ENCODE data around the gene PLVAP. TPM values are rescaled to one million over a fixed set of nuclear protein-coding genes. Genes with fewer than 3 reads are reported as not detected.

Gene PLVAP
- total RNA-seq, 1 donor from 2014 or later = 0.95 TPM

- Histone ChIP-seq H3K4me1 (ENCODE audit: insufficient read depth, low read length) (peaks cover 8% of the 10 kb centered on the region), H2AFZ (ENCODE audit: low read depth, low read length) (no peak overlapping the region), H3K4me2 (ENCODE audit: low read length) (no peak overlapping the region), H3K27ac (ENCODE audit: low read depth, low read length) (no peak overlapping the region), H3K4me3 (ENCODE audit: insufficient read depth, low read depth, low read length) (no peak overlapping the region), H4K20me1 (ENCODE audit: insufficient read depth, low read length) (peaks cover 2% of the 10 kb centered on the region), H3K9ac (ENCODE audit: low read length) (no peak overlapping the region), H3K9me3 (ENCODE audit: insufficient read depth, low read depth, low read length) (no peaks in the 10 kb centered on the region), H3K36me3 (ENCODE audit: insufficient read depth, low read length) (no peaks in the 10 kb centered on the region), H3K79me2 (ENCODE audit: insufficient read depth, low read length) (no peaks in the 10 kb centered on the region), H3K27me3 (ENCODE audit: insufficient read depth, low read length) (no peaks in the 10 kb centered on the region)
- Mint-ChIP-seq H3K27me3 (ENCODE audit: low read depth, unreplicated experiment) (peaks cover 2% of the 10 kb centered on the region), H3K9me3 (ENCODE audit: unreplicated experiment) (no peaks in the 10 kb centered on the region), H3K4me1 (ENCODE audit: low read depth, unreplicated experiment) (peaks cover 3% of the 10 kb centered on the region), H3K4me3 (ENCODE audit: unreplicated experiment) (no peak overlapping the region), H3K36me3 (ENCODE audit: low read depth, unreplicated experiment) (peaks cover 7% of the 10 kb centered on the region), H3K27ac (ENCODE audit: unreplicated experiment) (no peak overlapping the region)
- DNase-seq (ENCODE audit: low read depth) (no peak), FAIRE-seq (no peak)
- TF ChIP-seq, protein P1, sequence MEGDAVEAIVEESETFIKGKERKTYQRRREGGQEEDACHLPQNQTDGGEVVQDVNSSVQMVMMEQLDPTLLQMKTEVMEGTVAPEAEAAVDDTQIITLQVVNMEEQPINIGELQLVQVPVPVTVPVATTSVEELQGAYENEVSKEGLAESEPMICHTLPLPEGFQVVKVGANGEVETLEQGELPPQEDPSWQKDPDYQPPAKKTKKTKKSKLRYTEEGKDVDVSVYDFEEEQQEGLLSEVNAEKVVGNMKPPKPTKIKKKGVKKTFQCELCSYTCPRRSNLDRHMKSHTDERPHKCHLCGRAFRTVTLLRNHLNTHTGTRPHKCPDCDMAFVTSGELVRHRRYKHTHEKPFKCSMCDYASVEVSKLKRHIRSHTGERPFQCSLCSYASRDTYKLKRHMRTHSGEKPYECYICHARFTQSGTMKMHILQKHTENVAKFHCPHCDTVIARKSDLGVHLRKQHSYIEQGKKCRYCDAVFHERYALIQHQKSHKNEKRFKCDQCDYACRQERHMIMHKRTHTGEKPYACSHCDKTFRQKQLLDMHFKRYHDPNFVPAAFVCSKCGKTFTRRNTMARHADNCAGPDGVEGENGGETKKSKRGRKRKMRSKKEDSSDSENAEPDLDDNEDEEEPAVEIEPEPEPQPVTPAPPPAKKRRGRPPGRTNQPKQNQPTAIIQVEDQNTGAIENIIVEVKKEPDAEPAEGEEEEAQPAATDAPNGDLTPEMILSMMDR (IDR thresholded peaks at IDR 0.05; ENCODE audit: insufficient read depth, low read depth, low read length) = no peak
- no peak for TF ChIP-seq EZH2 (IDR thresholded peaks at IDR 0.05; ENCODE audit: insufficient read depth, low read length)
Observed at GRCh38 chr19:17332360-17332676, 44.8 kb downstream of the PLVAP start.

DNA sequence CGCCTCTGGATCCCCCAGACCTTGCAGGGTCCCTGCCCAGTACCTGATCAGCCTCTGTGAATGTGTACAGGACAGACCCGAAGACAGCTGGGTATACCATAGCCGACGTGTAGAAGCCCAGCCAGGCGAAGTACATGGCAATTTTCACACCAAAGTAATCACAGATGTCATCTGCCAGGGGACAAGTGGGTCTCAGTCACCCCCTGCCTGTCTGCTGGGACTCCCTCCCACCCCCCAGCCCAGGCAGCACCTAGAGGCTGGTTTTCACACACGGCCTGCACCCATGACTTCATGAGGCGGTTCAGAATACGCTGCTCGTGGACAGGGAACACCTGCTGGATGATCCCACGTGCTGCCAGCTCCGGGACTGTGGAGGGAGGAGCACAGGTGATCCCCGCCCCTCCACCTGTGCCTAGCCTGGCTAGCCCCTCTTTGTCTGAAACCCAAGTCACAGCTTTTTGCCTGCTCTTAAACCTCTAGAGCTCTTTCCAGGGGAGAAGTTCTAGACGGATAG, 46.0 kb downstream of the PLVAP start:
- Histone ChIP-seq H2AFZ (ENCODE audit: low read depth, low read length) (no peak overlapping the region), H3K79me2 (ENCODE audit: insufficient read depth, low read length) (no peaks in the 10 kb centered on the region), H3K27me3 (ENCODE audit: insufficient read depth, low read length) (no peaks in the 10 kb centered on the region), H3K4me1 (ENCODE audit: insufficient read depth, low read length) (peaks cover 8% of the 10 kb centered on the region), H3K4me3 (ENCODE audit: insufficient read depth, low read depth, low read length) (no peak overlapping the region), H3K36me3 (ENCODE audit: insufficient read depth, low read length) (no peaks in the 10 kb centered on the region), H3K9me3 (ENCODE audit: insufficient read depth, low read depth, low read length) (no peaks in the 10 kb centered on the region), H4K20me1 (ENCODE audit: insufficient read depth, low read length) (peaks cover 2% of the 10 kb centered on the region), H3K4me2 (ENCODE audit: low read length) (no peak overlapping the region), H3K9ac (ENCODE audit: low read length) (no peak overlapping the region), H3K27ac (ENCODE audit: low read depth, low read length) (no peak overlapping the region)
- peaks cover 7% of the 10 kb centered on the region for H3K36me3 Mint-ChIP-seq (ENCODE audit: low read depth, unreplicated experiment)
- FAIRE-seq (no peak), DNase-seq (ENCODE audit: low read depth) (no peak)
- peaks cover 9% of the 10 kb centered on the region for H3K4me1 Mint-ChIP-seq (ENCODE audit: low read depth, unreplicated experiment)
- TF ChIP-seq, protein P1 (IDR thresholded peaks at IDR 0.05; ENCODE audit: insufficient read depth, low read depth, low read length) = no peak
- TF ChIP-seq EZH2 (IDR thresholded peaks at IDR 0.05; ENCODE audit: insufficient read depth, low read length) = no peak
- H3K9me3 Mint-ChIP-seq (ENCODE audit: unreplicated experiment) = no peaks in the 10 kb centered on the region
- peaks cover 2% of the 10 kb centered on the region for H3K27me3 Mint-ChIP-seq (ENCODE audit: low read depth, unreplicated experiment)
- no peak overlapping the region for H3K4me3 Mint-ChIP-seq (ENCODE audit: unreplicated experiment)
- no peak overlapping the region for H3K27ac Mint-ChIP-seq (ENCODE audit: unreplicated experiment)

- no peak overlapping the region for H3K27ac ChIP-seq (ENCODE audit: low read depth, low read length)
- H3K9me3 ChIP-seq (ENCODE audit: insufficient read depth, low read depth, low read length) = no peaks in the 10 kb centered on the region
- H3K27me3 ChIP-seq (ENCODE audit: insufficient read depth, low read length) = no peaks in the 10 kb centered on the region
- no peak for DNase-seq (ENCODE audit: low read depth)
- H3K79me2 ChIP-seq (ENCODE audit: insufficient read depth, low read length) = no peaks in the 10 kb centered on the region
- Mint-ChIP-seq H3K27ac (ENCODE audit: unreplicated experiment) (no peak overlapping the region), H3K4me1 (ENCODE audit: low read depth, unreplicated experiment) (peaks cover 9% of the 10 kb centered on the region), H3K9me3 (ENCODE audit: unreplicated experiment) (no peaks in the 10 kb centered on the region), H3K36me3 (ENCODE audit: low read depth, unreplicated experiment) (peaks cover 7% of the 10 kb centered on the region), H3K4me3 (ENCODE audit: unreplicated experiment) (no peak overlapping the region), H3K27me3 (ENCODE audit: low read depth, unreplicated experiment) (peaks cover 2% of the 10 kb centered on the region)
- no peak overlapping the region for H3K4me2 ChIP-seq (ENCODE audit: low read length)
- no peaks in the 10 kb centered on the region for H3K36me3 ChIP-seq (ENCODE audit: insufficient read depth, low read length)
- no peak overlapping the region for H3K4me3 ChIP-seq (ENCODE audit: insufficient read depth, low read depth, low read length)
- H3K4me1 ChIP-seq (ENCODE audit: insufficient read depth, low read length) = peaks cover 11% of the 10 kb centered on the region
- TF ChIP-seq, protein P1 (IDR thresholded peaks at IDR 0.05; ENCODE audit: insufficient read depth, low read depth, low read length) = no peak
- no peak for TF ChIP-seq EZH2 (IDR thresholded peaks at IDR 0.05; ENCODE audit: insufficient read depth, low read length)
- no peak overlapping the region for H3K9ac ChIP-seq (ENCODE audit: low read length)
- H4K20me1 ChIP-seq (ENCODE audit: insufficient read depth, low read length) = peaks cover 2% of the 10 kb centered on the region
- H2AFZ ChIP-seq (ENCODE audit: low read depth, low read length) = no peak overlapping the region
- FAIRE-seq = no peak
Observed at GRCh38 chr19:17330262-17331044, 46.7 kb downstream of the PLVAP start.
